Measurements from ENCODE around the gene KRT8.
"Not testable (repeated sequence)": the region's sequence is repeated elsewhere in the genome, so short reads cannot be mapped to it uniquely, and the experiment has no call there.

Gene KRT8

GRCh38 chr12:52900896-52901714 is 3.8 kb downstream of the KRT8 start:
- no peak for DNase-seq

GRCh38 chr12:52900166-52900895 is 4.5 kb downstream of the KRT8 start:
- no peak for DNase-seq

GRCh38 chr12:52899338-52900035 is 5.4 kb downstream of the KRT8 start:
- DNase-seq: no peak

GRCh38 chr12:52896190-52897100 is 8.4 kb downstream of the KRT8 start:
- no peak for DNase-seq

- DNase-seq: no peak
Measured at GRCh38 chr12:52895726-52896189, 9.1 kb downstream of the KRT8 start.

- DNase-seq: no peak
Measured at GRCh38 chr12:52892974-52893373, 11.9 kb downstream of the KRT8 start.

- no peak for DNase-seq
Measured at GRCh38 chr12:52892207-52892852, 12.5 kb downstream of the KRT8 start.

- DNase-seq: no peak
Measured at GRCh38 chr12:52891044-52891443, 13.8 kb downstream of the KRT8 start.

- no peak for DNase-seq
Measured at GRCh38 chr12:52890417-52890816, 14.5 kb downstream of the KRT8 start.

- DNase-seq: peak; percentile 80
Measured at GRCh38 chr12:52884526-52885293, 20.2 kb downstream of the KRT8 start.

- not testable (repeated sequence) for DNase-seq
Measured at GRCh38 chr12:52880499-52880898, 24.4 kb downstream of the KRT8 start.

GRCh38 chr12:52879394-52880351 is 25.2 kb downstream of the KRT8 start:
- peak; percentile 65 for DNase-seq

- no peak for DNase-seq
Measured at GRCh38 chr12:52878507-52879393, 26.1 kb downstream of the KRT8 start.

- no peak for DNase-seq
Measured at GRCh38 chr12:52877242-52877641, 27.6 kb downstream of the KRT8 start.

GRCh38 chr12:52876372-52876771 is 28.5 kb downstream of the KRT8 start:
- DNase-seq: no peak

GRCh38 chr12:52874573-52875435 is 30.1 kb downstream of the KRT8 start:
- DNase-seq: no peak

- peak; percentile 53 for DNase-seq
Measured at GRCh38 chr12:52873832-52874572, 30.9 kb downstream of the KRT8 start.
